MM.1S (cell line): ENCODE measurements around the gene GABRG3.

Experiments used
- EZH2 ChIP-seq: fragments of 300-600 bp; sonication (generic); optimal IDR thresholded peaks from 2 replicates; pipeline ENCODE3; 2017; ENCODE audit warnings: low read depth, mild to moderate bottlenecking, antibody characterized with exemption, low read length, mixed read lengths
- EZH2phosphoT487 ChIP-seq: fragments of 300-600 bp; sonication (generic); IDR thresholded peaks from 2 replicates; pipeline ENCODE4 v1.6.1; 2018; ENCODE audit warnings: antibody characterized with exemption, low read length
- TF ChIP-seq, protein P1 (sequence below): fragments of 300-600 bp; sonication (generic); IDR thresholded peaks from 2 replicates; pipeline ENCODE4 v1.5.1; 2016; ENCODE audit warnings: antibody characterized with exemption, low read length, mixed read lengths

DNA sequence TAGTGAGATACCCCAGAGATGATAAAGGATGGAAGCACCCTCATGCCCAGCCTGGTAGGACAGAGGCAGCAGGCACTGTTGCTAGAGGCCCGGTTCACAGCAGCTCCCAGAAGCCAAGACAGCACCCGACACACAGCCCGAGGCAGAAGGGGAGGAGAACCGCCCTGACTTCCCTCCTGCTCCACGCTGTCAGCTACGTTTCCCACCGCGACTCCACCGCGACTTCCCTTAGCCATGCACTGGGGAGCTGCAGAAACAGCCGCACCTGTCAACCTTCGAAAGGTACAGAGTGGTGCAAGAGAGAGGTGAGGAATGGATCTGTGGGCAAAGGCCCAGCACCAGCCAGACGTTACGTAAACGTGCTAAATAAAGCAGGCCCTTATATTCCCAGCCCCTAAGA is 529.2 kb downstream of the GABRG3 start:
- TF ChIP-seq, protein P1, sequence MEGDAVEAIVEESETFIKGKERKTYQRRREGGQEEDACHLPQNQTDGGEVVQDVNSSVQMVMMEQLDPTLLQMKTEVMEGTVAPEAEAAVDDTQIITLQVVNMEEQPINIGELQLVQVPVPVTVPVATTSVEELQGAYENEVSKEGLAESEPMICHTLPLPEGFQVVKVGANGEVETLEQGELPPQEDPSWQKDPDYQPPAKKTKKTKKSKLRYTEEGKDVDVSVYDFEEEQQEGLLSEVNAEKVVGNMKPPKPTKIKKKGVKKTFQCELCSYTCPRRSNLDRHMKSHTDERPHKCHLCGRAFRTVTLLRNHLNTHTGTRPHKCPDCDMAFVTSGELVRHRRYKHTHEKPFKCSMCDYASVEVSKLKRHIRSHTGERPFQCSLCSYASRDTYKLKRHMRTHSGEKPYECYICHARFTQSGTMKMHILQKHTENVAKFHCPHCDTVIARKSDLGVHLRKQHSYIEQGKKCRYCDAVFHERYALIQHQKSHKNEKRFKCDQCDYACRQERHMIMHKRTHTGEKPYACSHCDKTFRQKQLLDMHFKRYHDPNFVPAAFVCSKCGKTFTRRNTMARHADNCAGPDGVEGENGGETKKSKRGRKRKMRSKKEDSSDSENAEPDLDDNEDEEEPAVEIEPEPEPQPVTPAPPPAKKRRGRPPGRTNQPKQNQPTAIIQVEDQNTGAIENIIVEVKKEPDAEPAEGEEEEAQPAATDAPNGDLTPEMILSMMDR = no peak
- TF ChIP-seq EZH2 (no peak), EZH2phosphoT487 (no peak)
